ENCODE data around the gene HAL.

The HAL gene

DNA sequence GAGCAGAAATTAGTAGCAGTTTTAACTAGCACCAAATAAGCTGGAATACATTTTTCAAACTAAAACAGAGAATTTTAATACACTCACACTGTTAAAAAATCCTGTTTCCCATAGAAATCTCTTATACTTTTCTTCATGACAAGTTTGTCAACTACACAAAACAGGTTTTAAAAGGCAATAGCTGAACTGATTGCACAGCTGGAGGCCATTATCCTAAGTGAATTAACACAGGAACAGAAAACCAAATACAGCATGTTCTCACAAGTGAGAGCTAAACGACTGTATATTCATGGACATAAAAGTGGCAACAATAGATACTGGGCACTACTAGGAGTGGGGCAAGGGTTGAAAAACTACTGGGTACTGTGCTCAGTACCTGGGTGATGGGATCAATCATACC lies 11.6 kb upstream of the HAL start:
- Histone ChIP-seq H3K27ac (ENCODE audit: low read length) (no peak overlapping the region), H3K9ac (ENCODE audit: low read length) (no peak overlapping the region), H3K9me3 (replicated peaks; ENCODE audit: insufficient read depth, low read length) (no peaks in the 10 kb centered on the region), H2AFZ (ENCODE audit: low read length) (no peak overlapping the region), H3K79me2 (ENCODE audit: low read length) (no peaks in the 10 kb centered on the region), H3K4me2 (ENCODE audit: low read depth, low read length) (no peak overlapping the region), H3K4me3 (ENCODE audit: low read length) (no peak overlapping the region), H4K20me1 (ENCODE audit: insufficient read depth, low read length) (no peaks in the 10 kb centered on the region), H3K9me2 (replicated peaks; ENCODE audit: insufficient read depth, low read length) (no peaks in the 10 kb centered on the region), H3K36me3 (replicated peaks; ENCODE audit: insufficient read depth, low read length) (no peaks in the 10 kb centered on the region), H3F3A (ENCODE audit: insufficient read depth, low read length) (no peaks in the 10 kb centered on the region), H3K4me1 (ENCODE audit: low read length) (no peaks in the 10 kb centered on the region), H3K27me3 (replicated peaks; ENCODE audit: insufficient read depth, low read length) (no peaks in the 10 kb centered on the region)
- no peak for TF ChIP-seq EZH2phosphoT487 (IDR thresholded peaks at IDR 0.05; ENCODE audit: low read length)
- no peak for TF ChIP-seq CTCF (IDR thresholded peaks at IDR 0.05; ENCODE audit: low read length)
- no peak for TF ChIP-seq EZH2 (optimal IDR thresholded peaks at IDR 0.05; ENCODE audit: low read depth, low read length)
- DNase-seq: no peak

DNA sequence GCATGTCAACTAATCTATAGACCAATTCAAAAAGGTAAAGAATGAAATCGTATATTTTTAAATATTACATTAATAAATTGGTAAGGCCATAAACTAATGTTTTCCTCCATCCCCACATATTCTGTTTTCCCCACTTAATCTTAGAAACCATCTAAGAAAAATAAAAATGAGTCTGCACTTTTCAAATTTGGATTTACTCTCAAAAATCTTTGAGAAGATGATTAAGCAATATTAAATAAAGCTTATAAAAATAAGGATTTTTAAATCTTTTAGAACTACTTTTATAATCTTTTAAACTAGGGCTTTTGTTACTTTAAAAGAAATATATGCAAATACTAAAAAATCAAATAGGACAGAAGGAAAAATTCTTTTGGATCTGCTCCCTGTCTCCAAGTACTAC lies 10.6 kb upstream of the HAL start:
- Histone ChIP-seq H3K36me3 (replicated peaks; ENCODE audit: insufficient read depth, low read length) (no peaks in the 10 kb centered on the region), H3K4me1 (ENCODE audit: low read length) (no peaks in the 10 kb centered on the region), H3K79me2 (ENCODE audit: low read length) (no peaks in the 10 kb centered on the region), H3K4me2 (ENCODE audit: low read depth, low read length) (no peak overlapping the region), H3K9me3 (replicated peaks; ENCODE audit: insufficient read depth, low read length) (no peaks in the 10 kb centered on the region), H3K9me2 (replicated peaks; ENCODE audit: insufficient read depth, low read length) (no peaks in the 10 kb centered on the region), H4K20me1 (ENCODE audit: insufficient read depth, low read length) (no peaks in the 10 kb centered on the region), H3K4me3 (ENCODE audit: low read length) (no peak overlapping the region), H3K27me3 (replicated peaks; ENCODE audit: insufficient read depth, low read length) (no peaks in the 10 kb centered on the region), H3F3A (ENCODE audit: insufficient read depth, low read length) (no peaks in the 10 kb centered on the region), H3K27ac (ENCODE audit: low read length) (no peak overlapping the region), H3K9ac (ENCODE audit: low read length) (no peak overlapping the region), H2AFZ (ENCODE audit: low read length) (no peak overlapping the region)
- TF ChIP-seq CTCF (IDR thresholded peaks at IDR 0.05; ENCODE audit: low read length) (no peak), EZH2 (optimal IDR thresholded peaks at IDR 0.05; ENCODE audit: low read depth, low read length) (no peak), EZH2phosphoT487 (IDR thresholded peaks at IDR 0.05; ENCODE audit: low read length) (no peak)
- DNase-seq: no peak

DNA sequence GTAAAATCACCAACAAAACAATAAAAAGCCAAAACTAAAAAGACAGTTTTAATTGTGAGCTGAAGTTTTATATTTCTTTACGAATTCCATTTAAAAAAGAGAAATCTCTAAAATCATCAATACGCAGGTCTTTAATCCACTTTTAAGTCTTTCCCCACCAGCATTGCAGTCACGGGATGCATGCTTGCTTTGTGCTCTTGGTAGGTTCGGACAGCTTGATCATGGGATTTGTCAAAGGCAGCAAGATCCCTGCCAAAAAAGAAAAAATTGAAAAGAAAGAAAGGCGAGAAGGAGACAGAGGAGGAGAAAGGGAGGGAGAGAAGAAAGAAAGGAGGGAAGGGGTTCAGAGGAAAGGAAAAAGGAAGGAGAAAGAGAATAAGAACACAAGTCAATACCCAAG lies 4.7 kb upstream of the HAL start:
- Histone ChIP-seq H3K27me3 (replicated peaks; ENCODE audit: insufficient read depth, low read length) (no peaks in the 10 kb centered on the region), H3K4me1 (ENCODE audit: low read length) (no peaks in the 10 kb centered on the region), H3K36me3 (replicated peaks; ENCODE audit: insufficient read depth, low read length) (no peaks in the 10 kb centered on the region), H3K27ac (ENCODE audit: low read length) (no peak overlapping the region), H3K79me2 (ENCODE audit: low read length) (no peaks in the 10 kb centered on the region), H4K20me1 (ENCODE audit: insufficient read depth, low read length) (no peaks in the 10 kb centered on the region), H3K9me2 (replicated peaks; ENCODE audit: insufficient read depth, low read length) (no peaks in the 10 kb centered on the region), H3K4me3 (ENCODE audit: low read length) (no peak overlapping the region), H3F3A (ENCODE audit: insufficient read depth, low read length) (no peaks in the 10 kb centered on the region), H3K4me2 (ENCODE audit: low read depth, low read length) (no peak overlapping the region), H3K9ac (ENCODE audit: low read length) (no peak overlapping the region), H2AFZ (ENCODE audit: low read length) (no peak overlapping the region), H3K9me3 (replicated peaks; ENCODE audit: insufficient read depth, low read length) (no peaks in the 10 kb centered on the region)
- TF ChIP-seq EZH2 (optimal IDR thresholded peaks at IDR 0.05; ENCODE audit: low read depth, low read length) (no peak), CTCF (IDR thresholded peaks at IDR 0.05; ENCODE audit: low read length) (no peak), EZH2phosphoT487 (IDR thresholded peaks at IDR 0.05; ENCODE audit: low read length) (no peak)
- no peak for DNase-seq
